Measurements from ENCODE around the gene PREX1. TPM values are rescaled to one million over a fixed set of nuclear protein-coding genes. Genes with fewer than 3 reads are reported as not detected.

The PREX1 gene
- total RNA-seq, 1 donor = 57.4 TPM

DNA sequence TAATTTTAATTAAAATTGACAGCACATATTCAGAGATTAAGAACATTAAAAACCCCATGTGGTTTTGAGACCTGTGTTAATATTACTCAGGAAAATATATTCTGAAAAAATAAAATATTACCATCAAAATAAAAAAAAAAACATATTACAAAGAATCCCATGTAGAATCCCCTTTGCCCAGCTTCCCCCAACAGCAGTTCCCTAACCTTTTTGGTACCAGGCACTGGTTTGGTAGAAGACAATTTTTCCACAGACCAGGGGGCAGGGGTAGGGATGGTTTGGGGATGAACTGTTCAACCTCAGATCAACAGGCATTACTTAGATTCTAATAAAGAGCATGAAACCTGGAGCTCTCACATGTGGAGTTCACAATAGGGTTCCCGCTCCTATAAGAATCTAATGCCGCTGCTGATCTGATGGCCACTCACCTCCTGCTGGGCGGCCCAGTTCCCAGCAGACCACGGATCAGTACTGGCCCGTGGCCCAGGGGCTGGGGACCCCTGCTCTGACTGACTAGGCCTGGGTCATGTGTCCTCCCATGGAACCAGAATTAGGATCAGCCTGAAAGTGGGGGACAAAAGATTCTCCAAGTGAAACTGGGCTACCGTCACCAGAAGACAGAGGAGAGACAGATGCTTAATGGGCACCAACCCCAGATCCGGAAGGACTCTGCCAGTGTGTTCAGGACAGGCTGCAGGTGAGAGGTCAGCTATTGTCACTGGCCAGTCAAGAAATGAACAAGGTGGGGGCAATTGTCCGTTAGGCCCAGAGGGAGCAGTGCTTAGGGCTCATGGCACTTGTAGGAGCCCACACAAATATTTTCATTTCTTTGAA, 235.5 kb downstream of the PREX1 start:
- no peak overlapping the region for H3K4me3 ChIP-seq (ENCODE audit: low read depth, low read length)
- DNase-seq (ENCODE audit: low read depth) = no peak
- TF ChIP-seq, protein P1, sequence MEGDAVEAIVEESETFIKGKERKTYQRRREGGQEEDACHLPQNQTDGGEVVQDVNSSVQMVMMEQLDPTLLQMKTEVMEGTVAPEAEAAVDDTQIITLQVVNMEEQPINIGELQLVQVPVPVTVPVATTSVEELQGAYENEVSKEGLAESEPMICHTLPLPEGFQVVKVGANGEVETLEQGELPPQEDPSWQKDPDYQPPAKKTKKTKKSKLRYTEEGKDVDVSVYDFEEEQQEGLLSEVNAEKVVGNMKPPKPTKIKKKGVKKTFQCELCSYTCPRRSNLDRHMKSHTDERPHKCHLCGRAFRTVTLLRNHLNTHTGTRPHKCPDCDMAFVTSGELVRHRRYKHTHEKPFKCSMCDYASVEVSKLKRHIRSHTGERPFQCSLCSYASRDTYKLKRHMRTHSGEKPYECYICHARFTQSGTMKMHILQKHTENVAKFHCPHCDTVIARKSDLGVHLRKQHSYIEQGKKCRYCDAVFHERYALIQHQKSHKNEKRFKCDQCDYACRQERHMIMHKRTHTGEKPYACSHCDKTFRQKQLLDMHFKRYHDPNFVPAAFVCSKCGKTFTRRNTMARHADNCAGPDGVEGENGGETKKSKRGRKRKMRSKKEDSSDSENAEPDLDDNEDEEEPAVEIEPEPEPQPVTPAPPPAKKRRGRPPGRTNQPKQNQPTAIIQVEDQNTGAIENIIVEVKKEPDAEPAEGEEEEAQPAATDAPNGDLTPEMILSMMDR (IDR thresholded peaks at IDR 0.05; ENCODE audit: insufficient read depth, low read depth, low read length) = no peak

DNA sequence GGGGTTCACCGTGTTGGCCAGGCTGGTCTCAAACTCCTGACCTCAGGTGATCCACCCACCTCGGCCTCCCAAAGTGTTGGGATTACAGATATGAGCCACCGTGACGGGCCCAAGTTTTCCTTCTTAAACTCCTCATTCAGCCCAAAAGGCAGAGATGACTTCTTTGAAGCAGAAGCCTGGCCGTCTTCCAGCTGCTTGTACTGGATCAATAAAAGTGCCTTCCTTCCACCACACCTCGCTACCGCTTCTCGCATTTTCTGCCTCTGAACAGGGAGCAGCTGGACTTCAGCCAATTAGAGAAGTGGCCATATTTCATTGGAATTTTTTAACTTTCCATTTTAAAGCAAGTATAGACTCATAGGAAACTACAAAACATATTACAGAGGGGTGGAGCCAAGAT, 241.1 kb downstream of the PREX1 start:
- no peak overlapping the region for H3K4me3 ChIP-seq (ENCODE audit: low read depth, low read length)
- TF ChIP-seq, protein P1 (IDR thresholded peaks at IDR 0.05; ENCODE audit: insufficient read depth, low read depth, low read length) = no peak
- no peak for DNase-seq (ENCODE audit: low read depth)

DNA sequence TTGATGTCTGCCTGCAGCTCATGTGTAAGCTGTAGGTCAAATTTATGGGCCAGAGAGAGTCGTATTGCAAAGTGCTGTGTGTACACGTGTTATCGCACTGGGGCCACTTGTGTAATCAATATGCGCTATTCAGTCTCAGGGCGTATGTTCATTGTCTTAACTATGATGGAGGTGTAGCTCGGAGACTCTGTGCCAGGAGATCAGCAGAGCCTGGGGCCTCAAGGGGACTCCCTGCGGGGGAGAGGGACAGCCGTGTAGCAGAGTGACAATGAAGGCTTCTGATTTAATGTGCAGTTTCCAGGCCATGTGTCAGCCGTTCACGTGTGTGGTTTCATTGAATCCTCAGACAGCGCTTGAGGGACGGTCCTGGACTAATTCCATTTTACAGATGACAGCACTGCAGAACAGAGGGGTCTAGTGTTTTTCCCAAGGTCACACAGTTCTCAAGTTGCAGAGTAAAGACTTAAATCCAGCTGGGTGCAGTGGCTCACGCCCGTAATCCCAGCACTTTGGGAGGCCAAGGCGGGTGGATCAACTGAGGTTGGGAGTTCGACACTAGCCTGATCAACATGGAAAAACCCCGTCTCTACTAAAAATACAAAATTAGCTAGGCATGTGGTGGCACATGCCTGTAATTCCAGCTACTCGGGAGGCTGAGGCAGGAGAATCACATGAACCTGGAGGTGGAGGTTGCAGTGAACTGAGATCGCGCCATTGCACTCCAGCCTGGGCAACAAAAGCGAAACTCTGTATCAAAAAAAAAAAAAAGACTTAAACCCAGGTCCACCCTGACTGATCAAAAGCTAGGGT, 242.5 kb downstream of the PREX1 start:
- TF ChIP-seq, protein P1 (IDR thresholded peaks at IDR 0.05; ENCODE audit: insufficient read depth, low read depth, low read length) = no peak
- DNase-seq (ENCODE audit: low read depth) = no peak

DNA sequence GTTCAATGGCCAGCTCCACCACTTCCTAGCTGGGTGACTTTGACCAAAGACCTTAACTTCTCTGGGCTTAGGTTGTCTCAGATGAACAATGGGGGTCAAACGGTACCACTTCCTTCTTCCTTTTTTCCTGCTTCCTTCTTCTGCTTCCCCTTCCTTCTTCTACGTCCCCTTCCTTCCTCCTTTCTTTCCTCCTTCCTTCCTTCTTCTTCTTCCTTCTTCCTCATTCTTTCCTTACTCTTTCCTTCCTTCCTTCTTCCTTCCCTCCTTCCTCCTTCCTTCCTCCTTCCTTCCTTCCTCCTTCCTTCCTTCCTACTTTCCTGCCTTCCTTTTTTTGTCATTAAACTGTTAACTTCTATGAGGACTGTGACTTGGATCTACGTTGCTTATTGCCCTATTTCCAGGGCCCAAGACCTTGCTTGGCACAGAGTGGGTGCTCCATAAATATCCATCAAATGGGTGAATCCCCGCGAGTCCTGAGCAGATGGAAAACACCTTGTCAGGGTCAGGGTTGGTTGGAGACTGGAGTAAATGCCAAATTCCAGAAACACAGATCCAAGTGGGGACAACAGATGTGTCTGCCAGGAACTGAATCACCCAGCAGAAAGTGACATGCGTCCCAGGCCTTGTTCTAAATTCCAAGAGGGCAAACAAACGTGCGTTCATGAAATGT, 243.3 kb downstream of the PREX1 start:
- DNase-seq (ENCODE audit: low read depth) = no peak
- TF ChIP-seq, protein P1 (IDR thresholded peaks at IDR 0.05; ENCODE audit: insufficient read depth, low read depth, low read length) = no peak
- H3K4me3 ChIP-seq (ENCODE audit: low read depth, low read length) = no peak overlapping the region

More for the DNA sequence above, 242.5 kb downstream of the PREX1 start:
- no peak overlapping the region for H3K4me3 ChIP-seq (ENCODE audit: low read depth, low read length)

DNA sequence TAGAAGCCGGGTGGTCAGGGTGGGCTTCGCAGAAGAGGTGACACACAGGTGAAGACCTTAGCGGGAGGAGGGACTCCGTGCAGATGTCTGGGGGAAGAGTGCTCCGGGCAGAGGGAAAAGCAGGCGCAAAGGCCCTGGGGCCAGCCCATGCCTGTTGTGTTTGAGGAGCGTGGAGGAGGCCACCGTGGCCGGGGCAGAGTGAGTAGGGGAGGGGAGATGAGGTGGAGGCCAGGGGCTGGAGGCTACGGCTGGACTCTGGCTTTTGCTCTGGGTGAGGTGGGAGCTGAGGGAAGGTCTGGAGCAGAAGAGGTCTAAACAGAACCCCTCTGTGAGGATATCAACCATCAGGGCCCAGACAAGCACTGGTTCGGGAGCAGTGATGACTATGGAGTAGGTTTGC, 244.0 kb downstream of the PREX1 start:
- no peak for DNase-seq (ENCODE audit: low read depth)
- TF ChIP-seq, protein P1 (IDR thresholded peaks at IDR 0.05; ENCODE audit: insufficient read depth, low read depth, low read length) = no peak
- no peak overlapping the region for H3K4me3 ChIP-seq (ENCODE audit: low read depth, low read length)

DNA sequence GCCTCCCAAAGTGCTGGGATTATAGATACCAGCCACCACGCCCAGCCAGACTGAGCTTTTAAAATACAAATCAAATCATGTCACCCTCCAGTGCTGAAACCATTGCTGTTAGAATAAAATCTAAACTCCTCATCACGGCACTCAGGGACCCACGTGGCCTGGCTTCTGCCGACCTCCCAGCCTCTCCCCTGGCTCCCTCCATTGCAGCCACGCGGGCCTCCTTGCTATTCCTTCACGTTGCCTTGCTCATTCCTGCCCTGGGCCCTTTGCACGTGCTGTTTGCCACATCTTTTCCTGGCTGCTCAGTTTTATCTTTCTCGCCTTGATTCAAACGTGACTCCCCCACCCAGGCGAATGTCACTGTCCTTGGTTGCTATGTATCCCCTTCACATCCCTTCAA, 244.6 kb downstream of the PREX1 start:
- TF ChIP-seq, protein P1 (IDR thresholded peaks at IDR 0.05; ENCODE audit: insufficient read depth, low read depth, low read length) = no peak
- DNase-seq (ENCODE audit: low read depth) = no peak
- H3K4me3 ChIP-seq (ENCODE audit: low read depth, low read length) = no peak overlapping the region
